Measurements from ENCODE around the gene ZNF697. TPM values are rescaled to one million over a fixed set of nuclear protein-coding genes. Genes with fewer than 3 reads are reported as not detected.
"Not testable (repeated sequence)": the region's sequence is repeated elsewhere in the genome, so short reads cannot be mapped to it uniquely, and the experiment has no call there.

ZNF697 gene
- total RNA-seq, 3 donors from 2014 or later = 4.2 to 9.5 (median 7.0) TPM

DNA sequence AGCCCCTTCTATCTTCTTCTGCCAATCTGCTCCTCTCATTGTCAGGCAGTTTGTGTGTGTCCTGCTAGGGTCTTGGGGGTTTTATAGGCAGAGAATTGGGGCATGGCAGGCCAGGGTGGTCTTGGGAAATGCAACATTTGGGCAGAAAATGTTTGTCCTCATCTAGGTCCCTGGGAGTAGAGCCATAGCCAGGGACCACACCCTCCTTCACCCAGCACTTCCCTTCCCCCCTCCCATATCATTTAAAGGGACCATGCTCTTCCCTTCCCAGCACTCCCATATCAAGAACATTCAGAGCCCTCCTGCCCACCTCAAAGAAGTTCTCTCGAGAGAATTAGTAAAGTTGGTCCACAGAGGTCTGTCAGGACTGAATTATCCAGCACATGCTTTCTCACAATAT lies 41.7 kb downstream of the ZNF697 start:
- no peak for DNase-seq (ENCODE audit: low spot score in 2 of 2)
- Histone ChIP-seq H3K27me3 (no peaks in the 10 kb centered on the region), H3K36me3 (no peaks in the 10 kb centered on the region), H3K4me3 (no peak overlapping the region), H3K4me1 (no peaks in the 10 kb centered on the region), H3K9me3 (no peaks in the 10 kb centered on the region), H3K27ac (no peak overlapping the region)
- TF ChIP-seq CTCF (IDR thresholded peaks at IDR 0.05) (no peak), POLR2AphosphoS5 (IDR thresholded peaks at IDR 0.05) (no peak), POLR2A (IDR thresholded peaks at IDR 0.05) (no peak)
- intact Hi-C loops (cut with DNase I; ENCODE audit: low total_unique reads) = no loop called here

DNA sequence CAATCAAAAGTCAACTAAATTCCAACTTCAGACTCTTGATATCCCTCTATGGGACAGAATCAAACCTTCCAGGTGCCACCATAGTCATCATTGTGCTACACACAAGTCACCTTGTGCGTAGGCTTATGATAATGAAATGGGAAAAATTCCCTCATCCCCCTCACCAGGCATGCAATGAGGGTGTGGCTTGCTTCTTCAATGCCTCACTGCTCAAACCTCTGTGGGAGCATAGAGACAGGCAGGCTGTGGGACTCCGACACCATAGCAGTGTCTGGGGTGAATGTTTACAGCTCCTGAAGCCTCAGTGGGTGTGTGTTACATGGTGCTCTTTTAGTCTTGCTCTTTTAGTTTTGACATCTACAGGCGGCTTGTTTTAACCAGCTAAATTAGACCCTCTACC lies 42.4 kb downstream of the ZNF697 start:
- intact Hi-C loops (cut with DNase I; ENCODE audit: low total_unique reads) = no loop called here
- TF ChIP-seq POLR2AphosphoS5 (IDR thresholded peaks at IDR 0.05) (no peak), POLR2A (IDR thresholded peaks at IDR 0.05) (no peak), CTCF (IDR thresholded peaks at IDR 0.05) (no peak)
- Histone ChIP-seq H3K36me3 (no peaks in the 10 kb centered on the region), H3K9me3 (no peaks in the 10 kb centered on the region), H3K4me3 (no peak overlapping the region), H3K27me3 (no peaks in the 10 kb centered on the region), H3K4me1 (no peaks in the 10 kb centered on the region), H3K27ac (no peak overlapping the region)
- DNase-seq (ENCODE audit: low spot score in 2 of 2) = no peak

- H3K27me3 ChIP-seq; H3K4me3 ChIP-seq; H3K4me1 ChIP-seq; H3K27ac ChIP-seq; intact Hi-C loops (cut with DNase I; ENCODE audit: low total_unique reads); H3K36me3 ChIP-seq; DNase-seq (ENCODE audit: low spot score in 2 of 2); H3K9me3 ChIP-seq: not testable (repeated sequence)
Observed at GRCh38 chr1:119605080-119605479, 43.0 kb downstream of the ZNF697 start.

DNA sequence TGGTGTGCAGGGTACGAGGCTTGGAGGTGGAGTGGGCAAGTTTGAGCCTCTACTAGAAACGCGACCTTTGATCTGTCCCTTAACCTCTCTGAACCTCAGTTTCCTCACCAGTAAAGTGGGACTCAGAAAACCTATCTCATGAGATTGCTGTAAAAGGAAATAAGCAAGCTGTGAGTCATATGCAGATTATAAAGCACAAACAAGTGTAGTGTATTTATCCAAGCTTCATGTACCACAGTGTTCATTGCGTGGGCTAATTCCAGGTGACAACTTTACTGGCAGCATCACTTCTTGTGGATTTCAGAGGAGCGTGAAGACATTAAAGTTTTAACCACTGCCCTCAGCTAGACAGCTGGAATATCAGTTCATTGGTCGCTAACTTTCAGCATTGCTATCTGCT lies 44.4 kb downstream of the ZNF697 start:
- H3K9me3 ChIP-seq = no peaks in the 10 kb centered on the region
- intact Hi-C loops (cut with DNase I; ENCODE audit: low total_unique reads) = no loop called here
- no peaks in the 10 kb centered on the region for H3K4me1 ChIP-seq
- H3K36me3 ChIP-seq = no peaks in the 10 kb centered on the region
- DNase-seq (ENCODE audit: low spot score in 2 of 2) = no peak
- TF ChIP-seq CTCF (IDR thresholded peaks at IDR 0.05) (no peak), POLR2AphosphoS5 (IDR thresholded peaks at IDR 0.05) (no peak), POLR2A (IDR thresholded peaks at IDR 0.05) (no peak)
- no peaks in the 10 kb centered on the region for H3K27me3 ChIP-seq
- no peak overlapping the region for H3K4me3 ChIP-seq
- H3K27ac ChIP-seq = no peak overlapping the region

DNA sequence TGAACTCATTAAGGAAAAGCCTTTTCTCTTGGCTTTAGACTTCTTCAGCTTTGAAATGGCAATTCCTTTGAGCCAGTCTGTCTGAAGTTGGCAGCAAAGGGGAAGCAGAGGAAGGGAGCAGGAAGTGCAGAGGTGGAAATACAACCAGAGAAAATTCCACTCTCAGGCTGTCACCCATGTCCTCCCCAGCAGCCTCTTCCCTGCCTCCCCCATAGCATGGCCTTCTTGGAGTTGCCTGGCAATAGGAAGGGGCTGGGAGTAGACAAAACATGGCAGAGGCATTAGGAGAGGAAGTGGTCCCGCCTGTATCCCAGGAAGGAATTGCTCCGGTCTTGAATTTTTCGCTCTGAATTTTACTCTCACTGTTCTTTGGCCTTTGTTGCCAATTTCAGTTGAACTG lies 44.8 kb downstream of the ZNF697 start:
- H3K9me3 ChIP-seq; H3K4me1 ChIP-seq; DNase-seq (ENCODE audit: low spot score in 2 of 2); H3K27me3 ChIP-seq; H3K27ac ChIP-seq; intact Hi-C loops (cut with DNase I; ENCODE audit: low total_unique reads); H3K36me3 ChIP-seq; H3K4me3 ChIP-seq: not testable (repeated sequence)

- H3K27ac ChIP-seq; H3K4me1 ChIP-seq; H3K9me3 ChIP-seq; DNase-seq (ENCODE audit: low spot score in 2 of 2); H3K36me3 ChIP-seq; intact Hi-C loops (cut with DNase I; ENCODE audit: low total_unique reads); H3K27me3 ChIP-seq; H3K4me3 ChIP-seq: not testable (repeated sequence)
Observed at GRCh38 chr1:119602789-119603188, 45.3 kb downstream of the ZNF697 start.

GRCh38 chr1:119602169-119602568 lies 45.9 kb downstream of the ZNF697 start:
- Histone ChIP-seq H3K27me3 (no peaks in the 10 kb centered on the region), H3K36me3 (no peaks in the 10 kb centered on the region), H3K27ac (no peak overlapping the region), H3K4me3 (no peak overlapping the region), H3K9me3 (no peaks in the 10 kb centered on the region), H3K4me1 (no peaks in the 10 kb centered on the region)
- no peak for DNase-seq (ENCODE audit: low spot score in 2 of 2)
- TF ChIP-seq POLR2A (IDR thresholded peaks at IDR 0.05) = no peak
- no peak for TF ChIP-seq POLR2AphosphoS5 (IDR thresholded peaks at IDR 0.05)
- TF ChIP-seq CTCF (IDR thresholded peaks at IDR 0.05) = no peak
- intact Hi-C loops (cut with DNase I; ENCODE audit: low total_unique reads) = no loop called here

Measured in breast epithelium (tissue), 4 donors.